GM10248 (cell line): ENCODE measurements around the gene SYT3.

Experiments used
- CTCF ChIA-PET: fragments of 300-600 bp; sonication (Branson Sonifier 250); formaldehyde crosslinking; extraction: SDS; loops from one replicate; lab custom pipeline; 2021; ENCODE audit warnings: antibody characterized with exemption; lab: Yijun Ruan, JAX
- POLR2A ChIA-PET: fragments of 350-650 bp; sonication (Branson Sonifier 250); formaldehyde crosslinking; extraction: SDS; loops from one replicate; lab custom pipeline; 2020; ENCODE audit warnings: antibody characterized with exemption; lab: Yijun Ruan, JAX
- DNase-seq: peaks from one replicate; pipeline ENCODE4 v3.0.0; 2012; ENCODE audit errors: extremely low spot score
- CTCF ChIP-seq: IDR thresholded peaks from 2 replicates; pipeline ENCODE4 v1.5.1; 2012; ENCODE audit warnings: mild to moderate bottlenecking, low read depth; ENCODE audit errors: extremely low read depth, missing control alignments, control extremely low read depth

The SYT3 gene

DNA sequence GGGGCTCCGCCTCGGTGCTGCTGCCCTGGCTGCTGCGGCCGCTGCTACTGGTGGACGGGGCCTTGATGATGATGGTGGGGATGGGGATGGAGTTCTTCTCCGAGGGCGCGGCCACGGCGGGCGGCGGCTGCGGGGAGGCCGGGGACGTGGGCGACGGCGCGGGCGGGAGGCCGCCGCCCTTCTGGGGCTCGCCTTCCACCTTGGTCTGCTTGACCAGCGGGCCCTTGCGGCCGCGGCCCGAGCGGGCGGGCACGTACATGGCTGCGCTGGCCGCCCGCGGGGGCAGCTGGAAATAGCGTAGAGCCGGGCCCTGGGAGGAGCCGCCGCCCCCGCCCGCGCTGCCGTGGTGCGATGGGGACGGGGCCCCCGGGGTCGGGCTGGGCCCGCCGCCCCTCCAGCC, 28.7 kb upstream of the SYT3 start:
- CTCF ChIA-PET, result interaction anchor here (1.7 kb wide), 1 partner anchor 13 kb away, joined by 5 read pairs; no protein-coding TSS in a partner anchor

DNA sequence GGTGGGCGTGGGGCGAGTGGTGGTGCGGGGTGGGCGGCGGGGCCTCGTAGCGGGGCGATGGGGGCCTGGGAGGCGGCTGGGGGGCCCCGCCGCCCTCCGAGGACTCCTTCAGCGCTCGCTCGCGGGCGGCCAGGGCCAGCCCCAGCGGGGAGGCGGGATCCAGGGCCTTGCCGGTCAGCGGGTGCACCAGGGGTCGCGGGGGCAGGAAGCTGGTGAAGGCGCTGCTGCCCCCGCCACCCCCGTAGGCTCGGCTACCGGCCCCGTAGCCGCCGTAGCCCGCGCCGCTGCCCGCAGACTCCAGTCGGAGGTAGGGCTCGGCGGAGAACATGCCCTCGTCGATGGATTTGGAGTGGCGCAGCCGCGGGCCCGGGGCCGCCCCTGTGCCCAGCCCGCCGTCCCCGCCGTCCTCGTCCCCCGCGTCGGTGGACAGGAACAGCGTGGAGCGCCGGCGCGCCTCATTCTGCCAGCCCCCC, 28.1 kb upstream of the SYT3 start:
- CTCF ChIA-PET, result no interaction called here
- no peak for TF ChIP-seq CTCF
- POLR2A ChIA-PET, result no interaction called here
- no peak for DNase-seq

More for the DNA sequence above, 28.7 kb upstream of the SYT3 start:
- TF ChIP-seq CTCF, result no peak
- no peak for DNase-seq
- POLR2A ChIA-PET, result no interaction called here

DNA sequence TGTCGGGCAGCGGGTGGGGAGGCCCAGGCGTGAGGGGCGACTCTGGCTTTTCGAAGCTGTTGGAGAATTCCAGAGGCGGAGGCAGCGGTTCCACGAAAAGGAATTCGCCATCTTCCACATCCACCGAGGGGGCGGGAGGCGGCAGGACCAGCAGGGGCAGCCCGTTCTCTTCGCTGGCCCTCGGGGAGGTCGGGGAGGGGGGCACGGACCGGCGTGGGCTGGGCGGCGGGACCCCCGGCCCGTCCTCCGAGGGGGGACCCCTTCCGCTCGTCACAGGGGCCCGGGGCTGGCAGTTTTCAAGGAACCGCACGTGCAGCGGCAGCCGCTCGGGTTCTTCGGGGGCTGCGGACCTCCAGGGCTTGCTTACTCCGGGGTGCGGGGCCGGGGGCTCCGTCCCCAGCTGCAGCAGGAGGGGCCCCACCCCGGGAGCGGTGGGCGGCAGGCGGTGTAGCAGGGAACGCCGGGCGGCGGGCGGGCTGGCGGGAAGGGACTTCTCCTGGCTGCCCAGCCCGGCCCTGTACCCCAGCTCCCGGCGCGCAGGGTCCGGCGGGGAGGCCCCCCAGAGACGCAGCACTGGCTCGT, 27.6 kb upstream of the SYT3 start:
- ChIA-PET CTCF (no interaction called here), POLR2A (no interaction called here)
- DNase-seq, result no peak
- TF ChIP-seq CTCF, result no peak

DNA sequence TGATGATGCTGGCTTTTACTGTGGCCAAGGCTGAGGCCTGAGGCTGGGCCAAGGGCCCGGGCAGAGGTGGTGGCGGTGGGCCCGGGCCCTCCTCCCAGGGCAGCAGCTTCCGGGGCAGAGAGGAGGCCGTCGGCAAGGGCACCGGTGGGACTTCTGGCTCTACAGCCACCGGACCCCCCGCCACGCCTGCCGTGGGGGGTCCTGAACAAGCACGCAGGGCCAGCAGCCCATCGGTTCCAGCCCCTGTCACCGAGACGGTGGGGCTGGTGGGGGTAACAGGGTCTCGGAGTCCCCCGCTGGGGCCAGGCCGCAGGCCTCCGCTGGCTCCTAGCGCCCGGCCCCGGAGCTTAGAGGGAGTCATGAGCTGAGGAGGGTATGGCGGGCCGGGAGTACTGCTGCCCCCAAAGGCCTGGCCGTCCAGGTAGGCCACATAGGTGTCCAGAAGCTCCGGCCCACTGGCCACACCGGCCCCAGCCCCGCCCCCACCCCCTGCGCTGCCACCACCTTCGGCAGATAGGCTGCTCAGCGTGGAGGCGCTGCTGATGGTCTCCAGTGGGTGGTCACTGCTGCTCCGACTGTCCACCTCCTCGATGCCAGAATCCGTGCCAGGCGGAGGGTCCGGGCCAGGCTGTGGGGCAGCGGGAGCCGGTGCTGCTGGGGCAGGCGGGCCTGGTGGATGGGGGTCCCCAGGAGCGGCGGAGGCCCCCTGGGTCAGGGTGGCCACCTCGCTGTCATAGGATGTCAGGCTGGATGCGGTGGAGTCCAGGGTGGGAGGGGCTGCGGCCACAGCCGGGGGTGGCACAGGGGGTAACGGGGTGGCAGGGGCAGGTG, 26.9 kb upstream of the SYT3 start:
- TF ChIP-seq CTCF, result no peak
- DNase-seq, result no peak

GRCh38 chr19:50664204-50664603, 24.5 kb upstream of the SYT3 start:
- POLR2A ChIA-PET, result no interaction called here
- TF ChIP-seq CTCF, result no peak
- no peak for DNase-seq
- CTCF ChIA-PET, result no interaction called here

More for the DNA sequence above, 26.9 kb upstream of the SYT3 start:
- ChIA-PET CTCF (no interaction called here), POLR2A (no interaction called here)

- ChIA-PET POLR2A (no interaction called here), CTCF (no interaction called here)
- no peak for DNase-seq
- no peak for TF ChIP-seq CTCF
Measured at GRCh38 chr19:50663482-50663790, 23.8 kb upstream of the SYT3 start.
